ENCODE results near the gene SYNGR2. TPM values are rescaled to one million over a fixed set of nuclear protein-coding genes. Genes with fewer than 3 reads are reported as not detected.
"Not testable (repeated sequence)": the region's sequence is repeated elsewhere in the genome, so short reads cannot be mapped to it uniquely, and the experiment has no call there.

The SYNGR2 gene
- total RNA-seq, 4 donors from 2014 or later = 47.9 to 83.8 (median 70.7) TPM

- Histone ChIP-seq H3K27ac (no peak overlapping the region), H3K4me3 (replicated peaks in 1 of 3) (no peak overlapping the region), H3K9me3 (no peaks in the 10 kb centered on the region), H3K27me3 (no peaks in the 10 kb centered on the region), H3K36me3 (peaks cover 0 to under 1% of the 10 kb centered on the region in 2 donors), H3K4me1 (peaks cover 7 to 12% of the 10 kb centered on the region in 2 donors)
- intact Hi-C loops (cut with DNase I) = no loop called here
- TF ChIP-seq CTCF (IDR thresholded peaks at IDR 0.05) (no peak), POLR2A (IDR thresholded peaks at IDR 0.05) (no peak)
- no peak for DNase-seq
- 59 to 65% methylated on average over 6 of the region's 6 CpGs for WGBS, 2 donors
Observed at GRCh38 chr17:78166416-78166815, 2.0 kb upstream of the SYNGR2 start.

- intact Hi-C loops (cut with DNase I) = no loop called here
- 44% methylated on average over 7 of the region's 38 CpGs; no CpG with 5 or more reads in 1 of the 2 donors for WGBS, 2 donors
Observed at GRCh38 chr17:78168903-78169793, 767 bp downstream of the SYNGR2 start.

GRCh38 chr17:78170692-78171590 lies 2.6 kb downstream of the SYNGR2 start:
- Histone ChIP-seq H3K4me1 (peaks cover 18 to 44% of the 10 kb centered on the region in 2 donors), H3K9me3 (no peaks in the 10 kb centered on the region), H3K4me3 (replicated peaks in 1 of 3) (no peak overlapping the region), H3K36me3 (peaks cover 0 to 17% of the 10 kb centered on the region in 2 donors), H3K27ac (no peak overlapping the region), H3K27me3 (no peaks in the 10 kb centered on the region)
- TF ChIP-seq POLR2A (IDR thresholded peaks at IDR 0.05) = no peak
- TF ChIP-seq CTCF (IDR thresholded peaks at IDR 0.05) = no peak
- no peak for DNase-seq
- intact Hi-C loops (cut with DNase I) = loop anchor here (5.0 kb wide), 1 partner anchor 44 kb away; the partner anchor contains the start of gene TMC6
- WGBS, 2 donors = 91 to 93% methylated on average over 29 to 31 of the region's 31 CpGs

More at GRCh38 chr17:78168903-78169793, 767 bp downstream of the SYNGR2 start:
- peak; percentile 84 for DNase-seq
- peaks cover 0 to 17% of the 10 kb centered on the region in 2 donors for H3K36me3 ChIP-seq
- H3K27me3 ChIP-seq = no peaks in the 10 kb centered on the region
- no peak for TF ChIP-seq POLR2A (IDR thresholded peaks at IDR 0.05)
- no peak for TF ChIP-seq CTCF (IDR thresholded peaks at IDR 0.05)
- peak overlapping the region; percentile 18 to 90 (median 66) for H3K4me3 ChIP-seq (replicated peaks in 1 of 3)
- H3K27ac ChIP-seq = peak overlapping the region; percentile 6 to 83 (median 54)
- H3K9me3 ChIP-seq = no peaks in the 10 kb centered on the region
- H3K4me1 ChIP-seq = peaks cover 9 to 27% of the 10 kb centered on the region in 2 donors

GRCh38 chr17:78171591-78172248 lies 3.3 kb downstream of the SYNGR2 start:
- H3K4me3 ChIP-seq (replicated peaks in 1 of 3); H3K9me3 ChIP-seq; H3K27me3 ChIP-seq; DNase-seq; H3K27ac ChIP-seq: not testable (repeated sequence)
- Histone ChIP-seq H3K36me3 (peaks cover 0 to 17% of the 10 kb centered on the region in 2 donors), H3K4me1 (peaks cover 25 to 50% of the 10 kb centered on the region in 2 donors)
- WGBS, 2 donors = 90 to 94% methylated on average over 10 to 19 of the region's 19 CpGs
- intact Hi-C loops (cut with DNase I) = loop anchor here (5.0 kb wide), 1 partner anchor 44 kb away; the partner anchor contains the start of gene TMC6

Measured in thyroid gland (tissue), 4 donors.